Memory B cell (primary cell): ENCODE data around the gene FAM114A1.
"Not testable (repeated sequence)": the region's sequence is repeated elsewhere in the genome, so short reads cannot be mapped to it uniquely, and the experiment has no call there.

Source experiments
- ATAC-seq: fragments of 150-1000 bp; cut with Tn5 transposase; 2 replicates; pipeline ENCODE4 v1.10.0; 2021; ENCODE audit warnings: low read depth, mild to moderate bottlenecking, moderate library complexity
- DNase-seq, 2 donors: peaks; one replicate each; pipeline ENCODE4 v3.0.0; 2022; ENCODE audit warnings: low spot score in 2 of 2
- H3K27ac Mint-ChIP-seq: one replicate; pipeline ENCODE4 v1.8.0; 2022; ENCODE audit warnings: mild to moderate bottlenecking, moderate library complexity, mixed read lengths
- H3K27me3 Mint-ChIP-seq: one replicate; pipeline ENCODE4 v1.8.0; 2022; ENCODE audit warnings: mixed read lengths
- H3K36me3 Mint-ChIP-seq: one replicate; pipeline ENCODE4 v1.8.0; 2022; ENCODE audit warnings: mild to moderate bottlenecking, mixed read lengths
- H3K4me1 Mint-ChIP-seq: one replicate; pipeline ENCODE4 v1.8.0; 2022; ENCODE audit warnings: mixed read lengths
- H3K4me3 Mint-ChIP-seq: one replicate; pipeline ENCODE4 v1.8.0; 2022; ENCODE audit warnings: mild to moderate bottlenecking, moderate library complexity, mixed read lengths
- H3K9me3 Mint-ChIP-seq: one replicate; pipeline ENCODE4 v1.8.0; 2022; ENCODE audit warnings: mixed read lengths

FAM114A1 gene

GRCh38 chr4:38902221-38902620, 34.6 kb downstream of the FAM114A1 start:
- Mint-ChIP-seq H3K27ac (no peak overlapping the region), H3K4me1 (no peaks in the 10 kb centered on the region), H3K9me3 (no peaks in the 10 kb centered on the region), H3K36me3 (no peaks in the 10 kb centered on the region), H3K27me3 (no peaks in the 10 kb centered on the region), H3K4me3 (no peak overlapping the region)
- ATAC-seq = no peak
- DNase-seq = no peak

GRCh38 chr4:38902695-38903094, 35.1 kb downstream of the FAM114A1 start:
- no peaks in the 10 kb centered on the region for H3K27me3 Mint-ChIP-seq
- no peak overlapping the region for H3K27ac Mint-ChIP-seq
- ATAC-seq = peak; percentile 80
- no peak overlapping the region for H3K4me3 Mint-ChIP-seq
- H3K9me3 Mint-ChIP-seq = no peaks in the 10 kb centered on the region
- DNase-seq = peak in 1 of 2 donors; percentile 16
- no peaks in the 10 kb centered on the region for H3K36me3 Mint-ChIP-seq
- H3K4me1 Mint-ChIP-seq = no peaks in the 10 kb centered on the region

- DNase-seq (no peak), ATAC-seq (no peak)
- H3K27me3 Mint-ChIP-seq = no peaks in the 10 kb centered on the region
- no peaks in the 10 kb centered on the region for H3K9me3 Mint-ChIP-seq
- H3K4me3 Mint-ChIP-seq = no peak overlapping the region
- no peaks in the 10 kb centered on the region for H3K4me1 Mint-ChIP-seq
- no peaks in the 10 kb centered on the region for H3K36me3 Mint-ChIP-seq
- H3K27ac Mint-ChIP-seq = no peak overlapping the region
These were observed 36.6 kb downstream of the FAM114A1 start for GRCh38 chr4:38904090-38904666.

GRCh38 chr4:38904682-38905081, 37.1 kb downstream of the FAM114A1 start:
- Mint-ChIP-seq H3K27me3 (no peaks in the 10 kb centered on the region), H3K36me3 (no peaks in the 10 kb centered on the region), H3K27ac (no peak overlapping the region), H3K4me1 (no peaks in the 10 kb centered on the region), H3K9me3 (no peaks in the 10 kb centered on the region), H3K4me3 (no peak overlapping the region)
- ATAC-seq (no peak), DNase-seq (no peak)

- ATAC-seq (no peak), DNase-seq (no peak)
- no peaks in the 10 kb centered on the region for H3K27me3 Mint-ChIP-seq
- peaks cover 2% of the 10 kb centered on the region for H3K4me1 Mint-ChIP-seq
- no peak overlapping the region for H3K27ac Mint-ChIP-seq
- H3K36me3 Mint-ChIP-seq = peaks cover 2% of the 10 kb centered on the region
- no peaks in the 10 kb centered on the region for H3K9me3 Mint-ChIP-seq
- H3K4me3 Mint-ChIP-seq = no peak overlapping the region
These were observed 38.2 kb downstream of the FAM114A1 start for GRCh38 chr4:38905652-38906385.

- H3K27ac Mint-ChIP-seq = no peak overlapping the region
- no peaks in the 10 kb centered on the region for H3K27me3 Mint-ChIP-seq
- no peaks in the 10 kb centered on the region for H3K9me3 Mint-ChIP-seq
- ATAC-seq (no peak), DNase-seq (no peak)
- H3K4me3 Mint-ChIP-seq = no peak overlapping the region
- H3K4me1 Mint-ChIP-seq = peaks cover 2% of the 10 kb centered on the region
- peaks cover 2% of the 10 kb centered on the region for H3K36me3 Mint-ChIP-seq
These were observed 40.2 kb downstream of the FAM114A1 start for GRCh38 chr4:38907696-38908270.

- H3K9me3 Mint-ChIP-seq = no peaks in the 10 kb centered on the region
- peaks cover 2% of the 10 kb centered on the region for H3K4me1 Mint-ChIP-seq
- ATAC-seq = no peak
- no peak for DNase-seq
- H3K27me3 Mint-ChIP-seq = no peaks in the 10 kb centered on the region
- no peak overlapping the region for H3K27ac Mint-ChIP-seq
- H3K4me3 Mint-ChIP-seq = no peak overlapping the region
- peaks cover 2% of the 10 kb centered on the region for H3K36me3 Mint-ChIP-seq
These were observed 41.4 kb downstream of the FAM114A1 start for GRCh38 chr4:38909015-38909414.

- H3K4me3 Mint-ChIP-seq = no peak overlapping the region
- peak overlapping the region; percentile 6 for H3K27ac Mint-ChIP-seq
- peaks cover 3% of the 10 kb centered on the region for H3K36me3 Mint-ChIP-seq
- DNase-seq (no peak), ATAC-seq (no peak)
- H3K27me3 Mint-ChIP-seq = no peaks in the 10 kb centered on the region
- H3K4me1 Mint-ChIP-seq = peaks cover 9% of the 10 kb centered on the region
- no peaks in the 10 kb centered on the region for H3K9me3 Mint-ChIP-seq
These were observed 43.7 kb downstream of the FAM114A1 start for GRCh38 chr4:38911257-38911656.

GRCh38 chr4:38914854-38915253, 47.2 kb downstream of the FAM114A1 start:
- H3K27ac Mint-ChIP-seq = no peak overlapping the region
- H3K36me3 Mint-ChIP-seq = peaks cover 5% of the 10 kb centered on the region
- H3K4me1 Mint-ChIP-seq = peaks cover 9% of the 10 kb centered on the region
- DNase-seq (no peak), ATAC-seq (peak; percentile 58)
- H3K4me3 Mint-ChIP-seq = peak overlapping the region; percentile 66
- H3K9me3 Mint-ChIP-seq = no peaks in the 10 kb centered on the region
- no peaks in the 10 kb centered on the region for H3K27me3 Mint-ChIP-seq

GRCh38 chr4:38916267-38916666, 48.7 kb downstream of the FAM114A1 start:
- not testable (repeated sequence) for ATAC-seq, H3K27me3 Mint-ChIP-seq, DNase-seq, H3K9me3 Mint-ChIP-seq, H3K36me3 Mint-ChIP-seq, H3K4me3 Mint-ChIP-seq, H3K27ac Mint-ChIP-seq
- H3K4me1 Mint-ChIP-seq = peaks cover 13% of the 10 kb centered on the region

GRCh38 chr4:38917481-38918025, 49.9 kb downstream of the FAM114A1 start:
- ATAC-seq = no peak
- Mint-ChIP-seq H3K27ac (no peak overlapping the region), H3K4me1 (peaks cover 13% of the 10 kb centered on the region), H3K4me3 (no peak overlapping the region), H3K27me3 (no peaks in the 10 kb centered on the region), H3K9me3 (no peaks in the 10 kb centered on the region), H3K36me3 (peaks cover 5% of the 10 kb centered on the region)
- DNase-seq = no peak

GRCh38 chr4:38919494-38919893, 51.9 kb downstream of the FAM114A1 start:
- Mint-ChIP-seq H3K36me3 (peaks cover 5% of the 10 kb centered on the region), H3K27me3 (no peaks in the 10 kb centered on the region), H3K4me1 (peaks cover 13% of the 10 kb centered on the region), H3K27ac (no peak overlapping the region), H3K9me3 (no peaks in the 10 kb centered on the region), H3K4me3 (no peak overlapping the region)
- DNase-seq = no peak
- ATAC-seq = no peak

GRCh38 chr4:38920186-38920585, 52.6 kb downstream of the FAM114A1 start:
- Mint-ChIP-seq H3K27me3 (no peaks in the 10 kb centered on the region), H3K9me3 (no peaks in the 10 kb centered on the region), H3K36me3 (peaks cover 5% of the 10 kb centered on the region), H3K27ac (no peak overlapping the region), H3K4me1 (peaks cover 7% of the 10 kb centered on the region), H3K4me3 (no peak overlapping the region)
- ATAC-seq (no peak), DNase-seq (no peak)

- no peaks in the 10 kb centered on the region for H3K27me3 Mint-ChIP-seq
- H3K9me3 Mint-ChIP-seq = no peaks in the 10 kb centered on the region
- DNase-seq (no peak), ATAC-seq (no peak)
- H3K4me3 Mint-ChIP-seq = no peak overlapping the region
- H3K36me3 Mint-ChIP-seq = peaks cover 5% of the 10 kb centered on the region
- no peak overlapping the region for H3K27ac Mint-ChIP-seq
- peaks cover 6% of the 10 kb centered on the region for H3K4me1 Mint-ChIP-seq
These were observed 53.1 kb downstream of the FAM114A1 start for GRCh38 chr4:38920677-38921076.
